K562 (cell line): ENCODE measurements around the gene BORCS8. TPM values are rescaled to one million over a fixed set of nuclear protein-coding genes. Genes with fewer than 3 reads are reported as not detected.

Experiments used
- ARID4B ChIP-seq: sonication (generic); formaldehyde crosslinking; IDR thresholded peaks from 2 replicates; pipeline ENCODE4 v1.8.0; 2022; ENCODE audit warnings: mild to moderate bottlenecking, missing genetic modification reagents
- CCNT2 ChIP-seq: IDR thresholded peaks from 2 replicates; pipeline ENCODE4 v1.6.1; 2011; ENCODE audit warnings: borderline replicate concordance, low read depth, mild to moderate bottlenecking, moderate library complexity, mixed read lengths, low read length; ENCODE audit not compliant: insufficient read length; ENCODE audit errors: extremely low read depth
- CHD4 ChIP-seq: fragments of 200-600 bp; sonication (generic); IDR thresholded peaks from 3 replicates; pipeline ENCODE4 v1.6.1; 2012; ENCODE audit warnings: low read depth, mild to moderate bottlenecking, mixed read lengths, low read length, inconsistent platforms; ENCODE audit not compliant: insufficient read depth, insufficient replicate concordance, poor library complexity, severe bottlenecking
- CREM ChIP-seq: IDR thresholded peaks from 2 replicates; pipeline ENCODE4 v1.6.1; 2014; ENCODE audit warnings: antibody characterized with exemption, low read depth
- FOXP1 ChIP-seq: sonication (generic); formaldehyde crosslinking; IDR thresholded peaks from 2 replicates; pipeline ENCODE4 v1.8.0; 2022; ENCODE audit warnings: mild to moderate bottlenecking, missing genetic modification reagents
- SMARCA4 ChIP-seq: fragments of 450-650 bp; IDR thresholded peaks from 2 replicates; pipeline ENCODE4 v1.6.1; 2016
- SRSF1 ChIP-seq: fragments of 200-400 bp; formaldehyde crosslinking; IDR thresholded peaks from 2 replicates; pipeline ENCODE4 v1.6.1; 2017; ENCODE audit warnings: mild to moderate bottlenecking, low read depth, low read length, moderate library complexity
- SRSF9 ChIP-seq: fragments of 200-400 bp; formaldehyde crosslinking; IDR thresholded peaks from 2 replicates; pipeline ENCODE4 v1.6.1; 2017; ENCODE audit warnings: low read depth, low read length, borderline replicate concordance
- STAG1 ChIP-seq: sonication (generic); formaldehyde crosslinking; IDR thresholded peaks from 2 replicates; pipeline ENCODE4 v1.5.0; 2020; ENCODE audit warnings: missing genetic modification reagents, borderline replicate concordance
- TEAD1 ChIP-seq, 2 experiments: fragments of 450-650 bp in 1 of 2; sonication (generic) in 1 of 2; formaldehyde crosslinking; IDR thresholded peaks; 2 replicates each; pipeline versions ENCODE4 v1.4.0 to v1.8.0; 2020 to 2022; ENCODE audit warnings: mild to moderate bottlenecking in 2 of 2, missing genetic modification reagents in 1 of 2
- YBX1 ChIP-seq: fragments of 450-650 bp; IDR thresholded peaks from 2 replicates; pipeline ENCODE4 v1.7.1; 2016; ENCODE audit warnings: mild to moderate bottlenecking
- ZC3H4 ChIP-seq: sonication (generic); formaldehyde crosslinking; IDR thresholded peaks from 2 replicates; pipeline ENCODE4 v1.9.0; 2021; ENCODE audit warnings: missing genetic modification reagents, borderline replicate concordance
- polyA plus RNA-seq, 8 experiments: library from polyadenylated mRNA; depleted of rRNA in 4 of 8; stranded (reverse) in 5 of 8; unstranded in 3 of 8; fragments of >200 nt; fragmentation: Nextera tagmentation in 2 of 8; fragmentation: Illumina TruSeq in 1 of 8; extraction: Ambion mirVana in 2 of 8; extraction: Trizol in 1 of 8; gene quantifications; 2 replicates each; pipeline versions ENCODE4 v1.2.1 to v1.2.3, GENCODE V29; 2011 to 2014; ENCODE audit warnings: inconsistent platforms in 1 of 8, missing spikeins in 1 of 8
- total RNA-seq, 7 experiments: library from RNA; depleted of rRNA in 6 of 7; stranded (reverse); fragments of >200 nt in 6 of 7; fragmentation: Illumina TruSeq in 2 of 7; extraction: Trizol in 2 of 7; gene quantifications; 2 replicates each; pipeline versions ENCODE4 v1.2.1 to v1.2.3, GENCODE V29; 2011 to 2021; ENCODE audit warnings: low replicate concordance in 1 of 7
- TF ChIP-seq, protein P1 (sequence below): IDR thresholded peaks from 2 replicates; pipeline ENCODE4 v1.6.1; 2016; ENCODE audit warnings: missing genetic modification characterization, missing compliant biosample characterization
- TF ChIP-seq, protein P2 (sequence below): sonication (generic); formaldehyde crosslinking; IDR thresholded peaks from 2 replicates; pipeline ENCODE4 v1.8.0; 2022; ENCODE audit warnings: missing genetic modification reagents, mild to moderate bottlenecking, moderate library complexity, borderline replicate concordance
- TF ChIP-seq, protein P3 (sequence below): IDR thresholded peaks from 2 replicates; pipeline ENCODE4 v1.6.1; 2012; ENCODE audit warnings: low read depth, low read length, improper control_type of control experiment, borderline replicate concordance
- TF ChIP-seq, protein P4 (sequence below), 2 experiments: IDR thresholded peaks; 2 replicates each; pipeline ENCODE4 v1.6.1; 2011; ENCODE audit warnings: borderline replicate concordance in 1 of 2, control low read depth in 1 of 2, low read depth in 1 of 2, low read length in 1 of 2, mild to moderate bottlenecking in 1 of 2, mixed read lengths in 1 of 2, moderate library complexity in 1 of 2; ENCODE audit not compliant: insufficient read depth in 1 of 2, insufficient read length in 1 of 2, poor library complexity in 1 of 2, severe bottlenecking in 1 of 2; ENCODE audit errors: extremely low read depth in 1 of 2

BORCS8 gene
- total and polyA plus RNA-seq, 9 of the 15 experiments (the other 6 are each of a cell fraction or from before 2014, with no cell fraction given) = 4.6 to 33.6 (median 16.3) TPM

DNA sequence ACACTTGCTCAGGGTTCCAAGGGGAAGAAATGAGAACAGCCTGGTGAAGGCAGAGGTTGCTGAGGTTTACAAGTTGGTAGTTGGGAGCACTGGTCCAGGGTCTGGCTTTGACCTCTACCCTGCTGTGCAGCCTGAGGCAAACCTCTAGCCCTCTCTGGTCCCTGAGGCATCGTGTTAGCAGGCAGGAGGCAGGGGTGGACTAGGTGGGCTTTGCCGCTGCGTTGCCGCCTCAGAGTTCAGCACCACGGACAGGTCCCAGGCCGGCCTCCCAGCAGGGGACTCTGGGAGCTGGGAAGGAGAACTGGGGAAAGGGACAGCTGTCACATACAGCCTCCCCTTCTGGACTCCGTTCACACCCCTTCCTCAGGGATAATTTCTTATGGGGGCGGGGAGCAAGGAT is 22.9 kb upstream of the BORCS8 start (continued):
- TF ChIP-seq, protein P1, sequence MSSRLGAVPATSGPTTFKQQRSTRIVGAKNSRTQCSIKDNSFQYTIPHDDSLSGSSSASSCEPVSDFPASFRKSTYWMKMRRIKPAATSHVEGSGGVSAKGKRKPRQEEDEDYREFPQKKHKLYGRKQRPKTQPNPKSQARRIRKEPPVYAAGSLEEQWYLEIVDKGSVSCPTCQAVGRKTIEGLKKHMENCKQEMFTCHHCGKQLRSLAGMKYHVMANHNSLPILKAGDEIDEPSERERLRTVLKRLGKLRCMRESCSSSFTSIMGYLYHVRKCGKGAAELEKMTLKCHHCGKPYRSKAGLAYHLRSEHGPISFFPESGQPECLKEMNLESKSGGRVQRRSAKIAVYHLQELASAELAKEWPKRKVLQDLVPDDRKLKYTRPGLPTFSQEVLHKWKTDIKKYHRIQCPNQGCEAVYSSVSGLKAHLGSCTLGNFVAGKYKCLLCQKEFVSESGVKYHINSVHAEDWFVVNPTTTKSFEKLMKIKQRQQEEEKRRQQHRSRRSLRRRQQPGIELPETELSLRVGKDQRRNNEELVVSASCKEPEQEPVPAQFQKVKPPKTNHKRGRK (tag) = no peak
- TF ChIP-seq, protein P2, sequence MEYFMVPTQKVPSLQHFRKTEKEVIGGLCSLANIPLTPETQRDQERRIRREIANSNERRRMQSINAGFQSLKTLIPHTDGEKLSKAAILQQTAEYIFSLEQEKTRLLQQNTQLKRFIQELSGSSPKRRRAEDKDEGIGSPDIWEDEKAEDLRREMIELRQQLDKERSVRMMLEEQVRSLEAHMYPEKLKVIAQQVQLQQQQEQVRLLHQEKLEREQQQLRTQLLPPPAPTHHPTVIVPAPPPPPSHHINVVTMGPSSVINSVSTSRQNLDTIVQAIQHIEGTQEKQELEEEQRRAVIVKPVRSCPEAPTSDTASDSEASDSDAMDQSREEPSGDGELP (CRISPR knock-in tag) = peak; percentile 70
- TF ChIP-seq, protein P3, sequence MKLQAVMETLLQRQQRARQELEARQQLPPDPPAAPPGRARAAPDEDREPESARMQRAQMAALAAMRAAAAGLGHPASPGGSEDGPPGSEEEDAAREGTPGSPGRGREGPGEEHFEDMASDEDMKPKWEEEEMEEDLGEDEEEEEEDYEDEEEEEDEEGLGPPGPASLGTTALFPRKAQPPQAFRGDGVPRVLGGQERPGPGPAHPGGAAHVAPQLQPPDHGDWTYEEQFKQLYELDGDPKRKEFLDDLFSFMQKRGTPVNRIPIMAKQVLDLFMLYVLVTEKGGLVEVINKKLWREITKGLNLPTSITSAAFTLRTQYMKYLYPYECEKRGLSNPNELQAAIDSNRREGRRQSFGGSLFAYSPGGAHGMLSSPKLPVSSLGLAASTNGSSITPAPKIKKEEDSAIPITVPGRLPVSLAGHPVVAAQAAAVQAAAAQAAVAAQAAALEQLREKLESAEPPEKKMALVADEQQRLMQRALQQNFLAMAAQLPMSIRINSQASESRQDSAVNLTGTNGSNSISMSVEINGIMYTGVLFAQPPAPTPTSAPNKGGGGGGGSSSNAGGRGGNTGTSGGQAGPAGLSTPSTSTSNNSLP = no peak
- TF ChIP-seq TEAD1 (CRISPR knock-in tag; IDR thresholded peaks at IDR 0.05) = 0 out of 4 replicates have a peak, but pooled peaks of 1 of the 2 experiments have one; percentile 23
- no peak for TF ChIP-seq SRSF9
- TF ChIP-seq CHD4 = no peak
- no peak for TF ChIP-seq CCNT2
- TF ChIP-seq CREM = peak; percentile 29; the same call in 1 of the 2 replicates
- no peak for TF ChIP-seq SMARCA4
- TF ChIP-seq, protein P4, sequence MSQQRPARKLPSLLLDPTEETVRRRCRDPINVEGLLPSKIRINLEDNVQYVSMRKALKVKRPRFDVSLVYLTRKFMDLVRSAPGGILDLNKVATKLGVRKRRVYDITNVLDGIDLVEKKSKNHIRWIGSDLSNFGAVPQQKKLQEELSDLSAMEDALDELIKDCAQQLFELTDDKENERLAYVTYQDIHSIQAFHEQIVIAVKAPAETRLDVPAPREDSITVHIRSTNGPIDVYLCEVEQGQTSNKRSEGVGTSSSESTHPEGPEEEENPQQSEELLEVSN (IDR thresholded peaks at IDR 0.05; ENCODE audit: borderline replicate concordance in 1 of 2, extremely low read depth in 1 of 2, insufficient read depth in 1 of 2, insufficient read length in 1 of 2, low read depth in 1 of 2, low read length in 1 of 2, poor library complexity in 1 of 2, severe bottlenecking in 1 of 2) = peak in 1 of 2 experiments; percentile 58
- no peak for TF ChIP-seq YBX1
- TF ChIP-seq STAG1 (CRISPR knock-in tag) = 0 out of 2 replicates have a peak, but pooled peaks have one; percentile 38
- TF ChIP-seq ARID4B = peak; percentile 68; the same call in 1 of the 2 replicates
- no peak for TF ChIP-seq SRSF1
- no peak for TF ChIP-seq ZC3H4 (CRISPR knock-in tag)
- TF ChIP-seq FOXP1 (CRISPR knock-in tag) = peak; percentile 88
